Activated CD8-positive, alpha-beta memory T cell treated with anti-CD3 and anti-CD28 coated beads, Interleukin-2, amount 50 U/mL, for 1 hour (primary cell): ENCODE data around the gene CFAP20DC.
"Not testable (repeated sequence)": the region's sequence is repeated elsewhere in the genome, so short reads cannot be mapped to it uniquely, and the experiment has no call there.

ENCODE experiments used
- DNase-seq: peaks from one replicate; pipeline ENCODE4 v3.0.0-alpha.2; 2020; ENCODE audit errors: extremely low read depth

The CFAP20DC gene

DNA sequence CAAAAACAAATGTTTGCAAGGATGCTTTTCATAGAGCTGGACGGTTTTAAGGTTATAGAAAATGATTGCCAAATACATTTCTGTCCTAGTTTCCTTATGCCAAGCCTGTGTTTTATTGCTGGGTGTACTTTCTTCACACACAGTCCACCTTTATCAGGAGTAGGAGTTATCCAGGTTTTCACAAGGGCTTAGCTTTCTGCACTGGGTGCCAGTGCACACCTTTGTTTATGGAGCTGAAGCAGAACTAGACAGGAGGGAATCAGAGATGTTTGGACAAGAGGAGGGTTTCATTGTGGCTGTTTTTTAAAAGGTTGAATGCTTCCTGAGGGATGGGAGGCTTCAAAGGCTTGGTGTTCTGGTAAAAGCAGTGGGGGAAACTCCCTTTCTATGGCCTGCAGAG is 353.7 kb downstream of the CFAP20DC start:
- DNase-seq = no peak

- DNase-seq = not testable (repeated sequence)
Observed at GRCh38 chr3:58695284-58695683, 354.5 kb downstream of the CFAP20DC start.

DNA sequence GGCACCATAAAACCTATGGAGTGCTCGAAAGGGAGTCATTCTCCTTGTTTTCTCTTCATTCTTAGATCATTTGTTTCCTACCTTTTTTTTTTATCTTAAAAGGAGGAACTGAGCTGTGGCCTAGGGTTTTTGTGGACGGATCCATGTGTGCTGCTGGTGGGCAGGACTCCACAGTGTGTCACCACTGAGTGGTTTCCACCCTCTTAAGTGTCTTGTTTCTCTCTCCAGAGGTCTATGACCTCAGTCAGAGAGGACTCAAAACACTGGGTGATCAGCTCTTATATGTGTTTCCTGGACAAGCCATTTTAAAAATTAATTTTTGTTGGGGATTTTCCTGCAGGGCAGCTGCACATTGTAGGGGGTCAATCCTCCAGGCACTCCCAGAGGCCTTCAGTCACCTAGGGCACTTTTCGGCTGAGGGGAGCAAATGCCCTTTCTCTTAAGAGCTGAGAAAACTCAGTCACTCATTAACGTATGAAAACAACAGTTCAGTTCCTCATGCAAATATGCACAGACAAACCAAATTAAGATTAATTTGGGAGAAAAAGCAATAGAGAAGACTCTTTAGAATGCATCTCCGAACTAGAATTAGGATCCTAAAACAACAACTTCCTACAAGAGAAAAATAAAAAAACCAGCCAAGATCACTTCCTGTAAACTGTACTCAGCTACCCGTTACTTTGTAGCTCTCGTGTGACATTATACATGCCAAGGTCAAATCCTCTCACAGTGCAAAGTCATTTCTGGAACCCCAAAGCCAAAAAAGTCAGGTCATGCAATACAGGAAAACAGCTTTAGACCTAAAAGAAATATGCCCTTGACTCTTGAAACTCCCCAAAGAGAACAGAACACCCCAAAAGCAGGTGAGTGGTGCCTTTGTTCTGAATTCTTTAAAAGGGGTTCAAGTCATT is 355.6 kb downstream of the CFAP20DC start:
- no peak for DNase-seq

DNA sequence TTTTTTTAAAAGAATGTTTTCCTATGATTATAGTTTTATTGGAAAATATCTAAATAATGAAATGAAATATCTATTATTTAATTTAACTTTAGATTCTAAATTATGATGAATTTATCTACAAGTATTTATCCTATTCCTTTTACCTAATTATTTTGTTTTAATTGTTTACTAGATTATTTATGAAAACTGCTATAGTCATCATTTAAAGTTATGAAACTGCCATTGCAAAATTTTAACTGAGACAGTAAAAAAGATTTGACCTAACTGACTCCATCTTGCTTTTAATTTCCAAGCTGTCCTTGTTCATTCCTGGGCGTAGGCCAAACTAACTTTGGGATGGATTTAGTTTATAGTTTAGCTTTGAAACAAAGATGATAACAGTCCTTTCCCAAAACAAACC is 357.3 kb downstream of the CFAP20DC start:
- no peak for DNase-seq
